PC-3 (cell line): ENCODE data around the gene HNRNPM.

Experiments used
- EZH2phosphoT487 ChIP-seq: fragments of 300-600 bp; sonication (generic); IDR thresholded peaks from 2 replicates; pipeline ENCODE4 v1.6.1; 2018; ENCODE audit warnings: mild to moderate bottlenecking, antibody characterized with exemption, low read length, borderline replicate concordance
- TF ChIP-seq, protein P1 (sequence below): fragments of 300-600 bp; sonication (generic); conservative IDR thresholded peaks from 2 replicates; pipeline ENCODE4 v1.5.1; 2017; ENCODE audit warnings: antibody characterized with exemption, low read depth, mild to moderate bottlenecking, low read length

- TF ChIP-seq, protein P1, sequence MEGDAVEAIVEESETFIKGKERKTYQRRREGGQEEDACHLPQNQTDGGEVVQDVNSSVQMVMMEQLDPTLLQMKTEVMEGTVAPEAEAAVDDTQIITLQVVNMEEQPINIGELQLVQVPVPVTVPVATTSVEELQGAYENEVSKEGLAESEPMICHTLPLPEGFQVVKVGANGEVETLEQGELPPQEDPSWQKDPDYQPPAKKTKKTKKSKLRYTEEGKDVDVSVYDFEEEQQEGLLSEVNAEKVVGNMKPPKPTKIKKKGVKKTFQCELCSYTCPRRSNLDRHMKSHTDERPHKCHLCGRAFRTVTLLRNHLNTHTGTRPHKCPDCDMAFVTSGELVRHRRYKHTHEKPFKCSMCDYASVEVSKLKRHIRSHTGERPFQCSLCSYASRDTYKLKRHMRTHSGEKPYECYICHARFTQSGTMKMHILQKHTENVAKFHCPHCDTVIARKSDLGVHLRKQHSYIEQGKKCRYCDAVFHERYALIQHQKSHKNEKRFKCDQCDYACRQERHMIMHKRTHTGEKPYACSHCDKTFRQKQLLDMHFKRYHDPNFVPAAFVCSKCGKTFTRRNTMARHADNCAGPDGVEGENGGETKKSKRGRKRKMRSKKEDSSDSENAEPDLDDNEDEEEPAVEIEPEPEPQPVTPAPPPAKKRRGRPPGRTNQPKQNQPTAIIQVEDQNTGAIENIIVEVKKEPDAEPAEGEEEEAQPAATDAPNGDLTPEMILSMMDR: no peak
- no peak for TF ChIP-seq EZH2phosphoT487
Observed at GRCh38 chr19:8459095-8459494, 14.3 kb downstream of the HNRNPM start.
